Right forelimb (tissue), 1 donor: ENCODE data around the gene COA5.
"Not testable (repeated sequence)": the region's sequence is repeated elsewhere in the genome, so short reads cannot be mapped to it uniquely, and the experiment has no call there.

Experiments used
- DNase-seq: peaks from one replicate; pipeline ENCODE4 v3.0.0-alpha.2; 2018

COA5 gene

GRCh38 chr2:98605076-98605475 is 3.2 kb downstream of the COA5 start:
- DNase-seq = no peak

- DNase-seq = no peak
These were observed 3.8 kb downstream of the COA5 start for GRCh38 chr2:98604547-98604946.

- DNase-seq = no peak
These were observed 6.7 kb downstream of the COA5 start for GRCh38 chr2:98601532-98602132.

GRCh38 chr2:98598781-98599428 is 9.4 kb downstream of the COA5 start:
- no peak for DNase-seq

- not testable (repeated sequence) for DNase-seq
These were observed 13.6 kb downstream of the COA5 start for GRCh38 chr2:98594665-98595064.

- DNase-seq = no peak
These were observed 15.7 kb downstream of the COA5 start for GRCh38 chr2:98592565-98592964.

GRCh38 chr2:98589489-98589888 is 18.8 kb downstream of the COA5 start:
- no peak for DNase-seq

GRCh38 chr2:98588880-98589431 is 19.4 kb downstream of the COA5 start:
- DNase-seq = no peak

GRCh38 chr2:98586551-98587140 is 21.7 kb downstream of the COA5 start:
- no peak for DNase-seq

- DNase-seq = no peak
These were observed 22.9 kb downstream of the COA5 start for GRCh38 chr2:98585386-98585785.

GRCh38 chr2:98583816-98584618 is 24.3 kb downstream of the COA5 start:
- DNase-seq = no peak

- no peak for DNase-seq
These were observed 25.0 kb downstream of the COA5 start for GRCh38 chr2:98583276-98583675.

- DNase-seq = no peak
These were observed 25.8 kb downstream of the COA5 start for GRCh38 chr2:98582523-98582922.

- no peak for DNase-seq
These were observed 27.5 kb downstream of the COA5 start for GRCh38 chr2:98580656-98581284.

- DNase-seq = no peak
These were observed 28.4 kb downstream of the COA5 start for GRCh38 chr2:98579926-98580325.

- no peak for DNase-seq
These were observed 30.1 kb downstream of the COA5 start for GRCh38 chr2:98578231-98578630.

- DNase-seq = no peak
These were observed 31.0 kb downstream of the COA5 start for GRCh38 chr2:98577313-98577712.

GRCh38 chr2:98576666-98577312 is 31.5 kb downstream of the COA5 start:
- DNase-seq = no peak

- no peak for DNase-seq
These were observed 34.9 kb downstream of the COA5 start for GRCh38 chr2:98573426-98573825.

- no peak for DNase-seq
These were observed 35.6 kb downstream of the COA5 start for GRCh38 chr2:98572676-98573075.

GRCh38 chr2:98572211-98572610 is 36.1 kb downstream of the COA5 start:
- no peak for DNase-seq

- no peak for DNase-seq
These were observed 36.5 kb downstream of the COA5 start for GRCh38 chr2:98571796-98572195.
